ENCODE results near the gene ZNF76. TPM values are rescaled to one million over a fixed set of nuclear protein-coding genes. Genes with fewer than 3 reads are reported as not detected.

ZNF76 gene
- total RNA-seq, 6 experiments from 2014 or later, result 14.4 to 19.8 (median 17.6) TPM

DNA sequence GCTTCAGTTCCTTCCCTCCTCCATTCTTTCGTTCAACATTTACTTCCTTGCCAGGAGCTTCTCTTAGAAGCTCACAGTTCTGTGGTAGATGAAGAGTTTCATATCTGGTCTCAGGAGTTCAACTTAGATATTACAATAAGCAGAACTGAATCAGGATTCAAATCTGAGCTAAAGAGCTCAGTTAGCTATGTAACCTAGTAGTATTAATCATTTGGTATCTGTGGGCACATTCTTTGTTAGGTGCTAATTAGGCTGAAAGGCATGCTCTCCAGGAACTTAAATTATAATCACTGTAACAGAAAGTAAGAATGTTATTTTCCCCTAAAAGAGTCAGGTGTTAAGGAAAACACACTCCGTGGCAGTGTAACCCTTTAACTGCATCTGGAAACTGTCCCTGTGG lies 8.4 kb downstream of the ZNF76 start:
- DNase-seq (no peak), ATAC-seq (no peak)
- 83% methylated on average over 1 of the region's 2 CpGs for WGBS (ENCODE audit: insufficient coverage, low coverage, low lambda C conversion rate, missing lambda C conversion rate)

DNA sequence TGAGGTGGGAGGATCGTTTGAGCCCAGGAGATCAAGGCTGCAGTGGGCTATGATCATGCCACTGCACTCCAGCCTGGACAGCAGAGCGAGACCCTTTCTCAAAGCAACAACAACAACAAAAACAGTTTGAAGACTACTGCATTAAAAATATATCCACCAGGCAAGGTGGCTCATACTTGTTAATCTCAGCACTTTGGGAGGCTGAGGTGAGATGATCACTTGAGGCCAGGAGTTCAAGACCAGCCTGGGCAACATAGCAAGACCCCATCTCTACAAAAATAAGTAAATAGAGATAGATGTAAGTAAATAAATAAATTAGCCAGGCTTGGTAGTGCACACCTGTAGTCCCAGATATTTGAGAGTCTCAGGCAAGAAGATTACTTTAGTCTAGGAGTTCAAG lies 12.5 kb downstream of the ZNF76 start:
- Histone ChIP-seq H3K27me3 (no peaks in the 10 kb centered on the region), H3K4me3 (no peak overlapping the region), H3K9me3 (no peaks in the 10 kb centered on the region), H3K36me3 (no peaks in the 10 kb centered on the region), H3K27ac (no peak overlapping the region), H3K4me1 (no peaks in the 10 kb centered on the region)
- intact Hi-C loops (cut with DNase I), result no loop called here
- TF ChIP-seq, protein P1, sequence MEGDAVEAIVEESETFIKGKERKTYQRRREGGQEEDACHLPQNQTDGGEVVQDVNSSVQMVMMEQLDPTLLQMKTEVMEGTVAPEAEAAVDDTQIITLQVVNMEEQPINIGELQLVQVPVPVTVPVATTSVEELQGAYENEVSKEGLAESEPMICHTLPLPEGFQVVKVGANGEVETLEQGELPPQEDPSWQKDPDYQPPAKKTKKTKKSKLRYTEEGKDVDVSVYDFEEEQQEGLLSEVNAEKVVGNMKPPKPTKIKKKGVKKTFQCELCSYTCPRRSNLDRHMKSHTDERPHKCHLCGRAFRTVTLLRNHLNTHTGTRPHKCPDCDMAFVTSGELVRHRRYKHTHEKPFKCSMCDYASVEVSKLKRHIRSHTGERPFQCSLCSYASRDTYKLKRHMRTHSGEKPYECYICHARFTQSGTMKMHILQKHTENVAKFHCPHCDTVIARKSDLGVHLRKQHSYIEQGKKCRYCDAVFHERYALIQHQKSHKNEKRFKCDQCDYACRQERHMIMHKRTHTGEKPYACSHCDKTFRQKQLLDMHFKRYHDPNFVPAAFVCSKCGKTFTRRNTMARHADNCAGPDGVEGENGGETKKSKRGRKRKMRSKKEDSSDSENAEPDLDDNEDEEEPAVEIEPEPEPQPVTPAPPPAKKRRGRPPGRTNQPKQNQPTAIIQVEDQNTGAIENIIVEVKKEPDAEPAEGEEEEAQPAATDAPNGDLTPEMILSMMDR (IDR thresholded peaks at IDR 0.05), result no peak
- no peak for TF ChIP-seq POLR2A (IDR thresholded peaks at IDR 0.05)
- DNase-seq (no peak), ATAC-seq (no peak)
- 100% methylated on average over 1 of the region's 2 CpGs for WGBS (ENCODE audit: insufficient coverage, low coverage, low lambda C conversion rate, missing lambda C conversion rate)

More for the DNA sequence above, 8.4 kb downstream of the ZNF76 start:
- no peaks in the 10 kb centered on the region for H3K9me3 ChIP-seq
- TF ChIP-seq POLR2A (IDR thresholded peaks at IDR 0.05), result no peak
- TF ChIP-seq, protein P1 (IDR thresholded peaks at IDR 0.05), result no peak
- no peaks in the 10 kb centered on the region for H3K36me3 ChIP-seq
- H3K27ac ChIP-seq, result no peak overlapping the region
- H3K27me3 ChIP-seq, result no peaks in the 10 kb centered on the region
- no peak overlapping the region for H3K4me3 ChIP-seq
- intact Hi-C loops (cut with DNase I), result no loop called here
- H3K4me1 ChIP-seq, result no peaks in the 10 kb centered on the region

DNA sequence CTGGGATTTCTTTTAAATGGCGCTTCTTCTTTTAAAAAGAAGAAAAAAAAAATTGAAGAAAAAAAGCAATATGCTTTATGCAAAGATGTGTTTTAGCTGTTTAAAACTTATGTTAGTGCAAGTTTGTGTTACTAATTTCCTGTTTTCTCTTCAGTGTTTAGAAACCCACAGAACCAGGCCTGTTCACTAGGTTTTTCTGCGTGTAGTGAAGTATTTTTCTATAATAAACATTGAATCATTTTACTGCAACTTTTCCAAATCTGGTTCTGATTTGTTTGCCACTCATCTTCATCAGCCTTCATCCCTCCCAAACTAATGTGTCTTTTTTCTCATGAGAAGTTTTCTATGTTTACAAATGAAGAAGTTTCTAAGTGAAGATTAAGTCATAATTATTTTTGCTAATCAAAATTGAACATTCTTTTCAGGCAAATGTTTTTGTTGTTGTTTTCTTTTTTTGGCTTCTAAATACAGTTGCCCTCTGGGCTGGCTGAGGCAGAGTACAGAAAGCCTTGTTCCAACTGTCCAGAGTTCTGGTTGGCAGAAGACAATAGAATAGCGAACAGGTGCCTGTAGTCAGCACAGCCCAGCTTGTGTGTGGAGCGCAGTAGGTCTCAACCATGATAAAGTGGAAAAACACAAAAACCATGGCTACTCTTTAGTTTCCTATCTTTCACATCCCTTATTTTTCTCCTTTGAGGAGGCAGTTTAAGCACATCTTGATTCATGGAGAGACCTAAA lies 14.5 kb downstream of the ZNF76 start:
- H3K36me3 ChIP-seq, result no peaks in the 10 kb centered on the region
- H3K27ac ChIP-seq, result no peak overlapping the region
- TF ChIP-seq POLR2A (IDR thresholded peaks at IDR 0.05), result no peak
- TF ChIP-seq, protein P1 (IDR thresholded peaks at IDR 0.05), result no peak
- WGBS (ENCODE audit: insufficient coverage, low coverage, low lambda C conversion rate, missing lambda C conversion rate), result 84% methylated on average over 4 of the region's 4 CpGs
- H3K27me3 ChIP-seq, result no peaks in the 10 kb centered on the region
- no peaks in the 10 kb centered on the region for H3K4me1 ChIP-seq
- intact Hi-C loops (cut with DNase I), result no loop called here
- H3K4me3 ChIP-seq, result no peak overlapping the region
- ATAC-seq (no peak), DNase-seq (no peak)
- H3K9me3 ChIP-seq, result no peaks in the 10 kb centered on the region

DNA sequence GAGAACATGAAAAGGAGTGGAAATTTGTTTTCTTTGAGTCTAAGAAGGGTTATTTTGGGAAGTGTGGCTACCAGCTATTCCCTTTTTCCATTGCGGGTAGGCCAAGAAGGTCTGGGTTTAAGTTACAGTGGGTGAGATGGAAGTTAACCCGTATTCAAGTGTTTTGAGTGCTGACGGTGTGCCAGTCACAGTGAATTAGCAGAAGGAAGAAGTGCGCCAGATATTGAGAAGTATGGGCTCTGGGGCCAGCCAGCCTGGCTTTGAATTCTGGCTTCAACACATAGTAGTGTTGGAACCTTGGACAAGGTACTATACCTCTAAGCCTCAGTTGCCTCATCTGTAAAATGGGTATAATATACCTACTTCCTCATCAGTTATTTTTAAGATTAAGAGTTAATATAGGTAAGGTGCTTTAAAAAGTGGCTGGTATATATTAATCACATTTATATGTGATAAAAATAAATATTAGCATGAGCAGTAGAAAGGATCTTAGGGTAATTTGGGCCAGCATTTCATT lies 16.3 kb downstream of the ZNF76 start:
- Histone ChIP-seq H3K4me1 (no peaks in the 10 kb centered on the region), H3K9me3 (no peaks in the 10 kb centered on the region), H3K27me3 (no peaks in the 10 kb centered on the region), H3K36me3 (no peaks in the 10 kb centered on the region), H3K27ac (no peak overlapping the region), H3K4me3 (no peak overlapping the region)
- no peak for TF ChIP-seq POLR2A (IDR thresholded peaks at IDR 0.05)
- TF ChIP-seq, protein P1 (IDR thresholded peaks at IDR 0.05), result no peak
- intact Hi-C loops (cut with DNase I), result no loop called here
- ATAC-seq (no peak), DNase-seq (no peak)
- WGBS (ENCODE audit: insufficient coverage, low coverage, low lambda C conversion rate, missing lambda C conversion rate), result 80% methylated on average over 2 of the region's 4 CpGs
